ENCODE results near the gene TMPRSS15. TPM values are rescaled to one million over a fixed set of nuclear protein-coding genes. Genes with fewer than 3 reads are reported as not detected.

The TMPRSS15 gene
- total RNA-seq, 1 donor from 2014 or later: not detected

DNA sequence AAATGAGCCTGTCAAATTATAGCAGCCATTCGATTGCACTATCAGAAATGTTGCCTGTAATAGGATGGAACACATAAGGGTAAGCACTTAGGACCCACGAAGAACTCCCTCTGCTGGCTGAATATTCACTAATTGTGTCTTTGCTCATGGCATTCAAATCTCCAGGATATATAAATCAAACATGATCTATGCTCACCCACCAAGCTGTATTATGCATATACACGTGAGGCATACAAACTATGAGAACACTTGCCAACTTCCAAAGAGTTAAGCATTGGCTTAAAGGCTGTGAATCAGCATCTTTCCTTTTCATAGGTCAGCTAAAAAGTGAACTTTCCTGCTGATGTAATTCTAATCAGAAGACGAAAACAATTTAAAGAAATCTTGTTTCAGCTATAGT is 34.5 kb downstream of the TMPRSS15 start:
- DNase-seq (ENCODE audit: low read depth) (no peak), FAIRE-seq (no peak)
- no peak overlapping the region for H3K27ac Mint-ChIP-seq (ENCODE audit: unreplicated experiment)
- H3K4me3 Mint-ChIP-seq (ENCODE audit: unreplicated experiment): no peak overlapping the region
- Histone ChIP-seq H3K79me2 (ENCODE audit: insufficient read depth, low read length) (no peaks in the 10 kb centered on the region), H3K9me3 (ENCODE audit: insufficient read depth, low read depth, low read length) (no peaks in the 10 kb centered on the region), H3K9ac (ENCODE audit: low read length) (no peak overlapping the region), H3K4me1 (ENCODE audit: insufficient read depth, low read length) (no peaks in the 10 kb centered on the region), H3K27ac (ENCODE audit: low read depth, low read length) (no peak overlapping the region), H3K36me3 (ENCODE audit: insufficient read depth, low read length) (no peaks in the 10 kb centered on the region), H3K4me3 (ENCODE audit: insufficient read depth, low read depth, low read length) (no peak overlapping the region), H2AFZ (ENCODE audit: low read depth, low read length) (no peak overlapping the region), H3K4me2 (ENCODE audit: low read length) (no peak overlapping the region), H3K27me3 (ENCODE audit: insufficient read depth, low read length) (no peaks in the 10 kb centered on the region), H4K20me1 (ENCODE audit: insufficient read depth, low read length) (no peaks in the 10 kb centered on the region)
- no peaks in the 10 kb centered on the region for H3K4me1 Mint-ChIP-seq (ENCODE audit: low read depth, unreplicated experiment)
- no peaks in the 10 kb centered on the region for H3K36me3 Mint-ChIP-seq (ENCODE audit: low read depth, unreplicated experiment)
- no peak for TF ChIP-seq EZH2 (IDR thresholded peaks at IDR 0.05; ENCODE audit: insufficient read depth, low read length)
- TF ChIP-seq, protein P1, sequence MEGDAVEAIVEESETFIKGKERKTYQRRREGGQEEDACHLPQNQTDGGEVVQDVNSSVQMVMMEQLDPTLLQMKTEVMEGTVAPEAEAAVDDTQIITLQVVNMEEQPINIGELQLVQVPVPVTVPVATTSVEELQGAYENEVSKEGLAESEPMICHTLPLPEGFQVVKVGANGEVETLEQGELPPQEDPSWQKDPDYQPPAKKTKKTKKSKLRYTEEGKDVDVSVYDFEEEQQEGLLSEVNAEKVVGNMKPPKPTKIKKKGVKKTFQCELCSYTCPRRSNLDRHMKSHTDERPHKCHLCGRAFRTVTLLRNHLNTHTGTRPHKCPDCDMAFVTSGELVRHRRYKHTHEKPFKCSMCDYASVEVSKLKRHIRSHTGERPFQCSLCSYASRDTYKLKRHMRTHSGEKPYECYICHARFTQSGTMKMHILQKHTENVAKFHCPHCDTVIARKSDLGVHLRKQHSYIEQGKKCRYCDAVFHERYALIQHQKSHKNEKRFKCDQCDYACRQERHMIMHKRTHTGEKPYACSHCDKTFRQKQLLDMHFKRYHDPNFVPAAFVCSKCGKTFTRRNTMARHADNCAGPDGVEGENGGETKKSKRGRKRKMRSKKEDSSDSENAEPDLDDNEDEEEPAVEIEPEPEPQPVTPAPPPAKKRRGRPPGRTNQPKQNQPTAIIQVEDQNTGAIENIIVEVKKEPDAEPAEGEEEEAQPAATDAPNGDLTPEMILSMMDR (IDR thresholded peaks at IDR 0.05; ENCODE audit: insufficient read depth, low read depth, low read length): peak; percentile 15
- H3K27me3 Mint-ChIP-seq (ENCODE audit: low read depth, unreplicated experiment): no peaks in the 10 kb centered on the region
- H3K9me3 Mint-ChIP-seq (ENCODE audit: unreplicated experiment): no peaks in the 10 kb centered on the region

DNA sequence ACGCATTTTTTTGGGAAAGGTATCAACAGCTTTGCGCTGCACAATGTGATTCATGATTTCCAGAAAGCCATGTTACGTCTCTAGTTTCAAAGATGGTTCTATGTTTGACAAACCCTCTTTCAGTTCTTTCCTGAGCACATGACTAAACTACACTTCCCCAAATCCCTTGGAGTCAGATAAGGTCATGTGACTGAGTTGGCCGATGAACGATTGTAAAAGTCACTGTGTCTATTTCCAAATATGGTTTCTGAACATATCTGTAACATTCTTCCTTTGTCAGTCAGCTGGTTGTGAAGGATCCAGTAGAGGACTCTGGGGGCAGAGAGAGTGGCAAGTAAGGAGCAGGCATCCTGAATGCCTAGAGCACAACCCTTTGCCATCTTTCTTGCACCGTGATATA is 35.4 kb downstream of the TMPRSS15 start:
- TF ChIP-seq, protein P1 (IDR thresholded peaks at IDR 0.05; ENCODE audit: insufficient read depth, low read depth, low read length): no peak
- TF ChIP-seq EZH2 (IDR thresholded peaks at IDR 0.05; ENCODE audit: insufficient read depth, low read length): no peak
- DNase-seq (ENCODE audit: low read depth): no peak
- Histone ChIP-seq H3K4me1 (ENCODE audit: insufficient read depth, low read length) (no peaks in the 10 kb centered on the region), H3K27ac (ENCODE audit: low read depth, low read length) (no peak overlapping the region), H3K9ac (ENCODE audit: low read length) (no peak overlapping the region), H3K9me3 (ENCODE audit: insufficient read depth, low read depth, low read length) (no peaks in the 10 kb centered on the region), H2AFZ (ENCODE audit: low read depth, low read length) (no peak overlapping the region), H4K20me1 (ENCODE audit: insufficient read depth, low read length) (no peaks in the 10 kb centered on the region), H3K79me2 (ENCODE audit: insufficient read depth, low read length) (no peaks in the 10 kb centered on the region), H3K4me3 (ENCODE audit: insufficient read depth, low read depth, low read length) (no peak overlapping the region), H3K36me3 (ENCODE audit: insufficient read depth, low read length) (no peaks in the 10 kb centered on the region), H3K4me2 (ENCODE audit: low read length) (no peak overlapping the region), H3K27me3 (ENCODE audit: insufficient read depth, low read length) (no peaks in the 10 kb centered on the region)
- no peak for FAIRE-seq
- Mint-ChIP-seq H3K4me3 (ENCODE audit: unreplicated experiment) (no peak overlapping the region), H3K36me3 (ENCODE audit: low read depth, unreplicated experiment) (no peaks in the 10 kb centered on the region), H3K4me1 (ENCODE audit: low read depth, unreplicated experiment) (no peaks in the 10 kb centered on the region), H3K9me3 (ENCODE audit: unreplicated experiment) (no peaks in the 10 kb centered on the region), H3K27ac (ENCODE audit: unreplicated experiment) (no peak overlapping the region), H3K27me3 (ENCODE audit: low read depth, unreplicated experiment) (no peaks in the 10 kb centered on the region)

DNA sequence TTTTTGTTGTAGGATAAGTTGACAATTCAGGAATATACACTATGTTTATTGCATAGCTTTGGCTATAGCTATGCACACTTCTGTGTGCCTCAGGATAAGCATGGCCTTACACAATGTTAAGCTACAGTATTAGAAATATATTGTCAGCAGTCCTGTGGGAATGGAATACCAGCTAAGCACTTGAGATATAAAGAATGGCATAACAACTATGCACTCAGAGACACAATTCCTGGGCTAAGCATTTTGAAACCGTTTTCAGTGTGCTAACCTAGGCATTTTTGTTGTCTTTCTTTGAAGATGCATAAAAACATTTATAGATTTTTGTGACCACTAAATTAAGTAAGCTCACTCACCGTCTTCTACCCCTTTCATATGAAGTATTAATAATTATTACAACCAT is 46.8 kb downstream of the TMPRSS15 start:
- H2AFZ ChIP-seq (ENCODE audit: low read depth, low read length): no peak overlapping the region
- no peak overlapping the region for H3K27ac Mint-ChIP-seq (ENCODE audit: unreplicated experiment)
- H3K27me3 Mint-ChIP-seq (ENCODE audit: low read depth, unreplicated experiment): no peaks in the 10 kb centered on the region
- H3K79me2 ChIP-seq (ENCODE audit: insufficient read depth, low read length): no peaks in the 10 kb centered on the region
- H3K36me3 Mint-ChIP-seq (ENCODE audit: low read depth, unreplicated experiment): no peaks in the 10 kb centered on the region
- H3K4me2 ChIP-seq (ENCODE audit: low read length): no peak overlapping the region
- H3K4me3 ChIP-seq (ENCODE audit: insufficient read depth, low read depth, low read length): no peak overlapping the region
- H3K27me3 ChIP-seq (ENCODE audit: insufficient read depth, low read length): no peaks in the 10 kb centered on the region
- no peaks in the 10 kb centered on the region for H3K4me1 ChIP-seq (ENCODE audit: insufficient read depth, low read length)
- no peak overlapping the region for H3K4me3 Mint-ChIP-seq (ENCODE audit: unreplicated experiment)
- FAIRE-seq (no peak), DNase-seq (ENCODE audit: low read depth) (no peak)
- no peak overlapping the region for H3K27ac ChIP-seq (ENCODE audit: low read depth, low read length)
- no peaks in the 10 kb centered on the region for H3K9me3 Mint-ChIP-seq (ENCODE audit: unreplicated experiment)
- no peak overlapping the region for H3K9ac ChIP-seq (ENCODE audit: low read length)
- no peaks in the 10 kb centered on the region for H4K20me1 ChIP-seq (ENCODE audit: insufficient read depth, low read length)
- no peaks in the 10 kb centered on the region for H3K4me1 Mint-ChIP-seq (ENCODE audit: low read depth, unreplicated experiment)
- no peaks in the 10 kb centered on the region for H3K36me3 ChIP-seq (ENCODE audit: insufficient read depth, low read length)
- no peak for TF ChIP-seq EZH2 (IDR thresholded peaks at IDR 0.05; ENCODE audit: insufficient read depth, low read length)
- TF ChIP-seq, protein P1 (IDR thresholded peaks at IDR 0.05; ENCODE audit: insufficient read depth, low read depth, low read length): no peak
- no peaks in the 10 kb centered on the region for H3K9me3 ChIP-seq (ENCODE audit: insufficient read depth, low read depth, low read length)
